Adipocyte (in vitro differentiated cells): ENCODE data around the gene ARSD.
"Not testable (repeated sequence)": the region's sequence is repeated elsewhere in the genome, so short reads cannot be mapped to it uniquely, and the experiment has no call there.

Source experiments
- DNase-seq: peaks from one replicate; pipeline ENCODE4 v3.0.0-alpha.2; 2015; ENCODE audit warnings: low read depth
- H3K27me3 ChIP-seq: replicated peaks from 2 replicates; pipeline ENCODE4 v1.7.0; 2013; ENCODE audit warnings: mild to moderate bottlenecking, low read length, moderate library complexity; ENCODE audit not compliant: control insufficient read depth, insufficient read depth
- H3K36me3 ChIP-seq: 2 replicates; pipeline ENCODE4 v1.7.0; 2013; ENCODE audit warnings: low read length, mild to moderate bottlenecking, moderate library complexity; ENCODE audit not compliant: control insufficient read depth, insufficient read depth, severe bottlenecking
- H3K4me1 ChIP-seq: 2 replicates; pipeline ENCODE4 v1.7.0; 2013; ENCODE audit warnings: mild to moderate bottlenecking, low read length, moderate library complexity; ENCODE audit not compliant: control insufficient read depth, insufficient read depth
- H3K4me3 ChIP-seq: 2 replicates; pipeline ENCODE4 v1.7.0; 2013; ENCODE audit warnings: mild to moderate bottlenecking, low read length, moderate library complexity
- H3K9ac ChIP-seq: 2 replicates; pipeline ENCODE4 v1.7.0; 2013; ENCODE audit warnings: mild to moderate bottlenecking, low read length, moderate library complexity
- H3K9me3 ChIP-seq: 2 replicates; pipeline ENCODE4 v1.7.0; 2013; ENCODE audit warnings: mild to moderate bottlenecking, low read length, moderate library complexity; ENCODE audit not compliant: control insufficient read depth

The ARSD gene, protein sequence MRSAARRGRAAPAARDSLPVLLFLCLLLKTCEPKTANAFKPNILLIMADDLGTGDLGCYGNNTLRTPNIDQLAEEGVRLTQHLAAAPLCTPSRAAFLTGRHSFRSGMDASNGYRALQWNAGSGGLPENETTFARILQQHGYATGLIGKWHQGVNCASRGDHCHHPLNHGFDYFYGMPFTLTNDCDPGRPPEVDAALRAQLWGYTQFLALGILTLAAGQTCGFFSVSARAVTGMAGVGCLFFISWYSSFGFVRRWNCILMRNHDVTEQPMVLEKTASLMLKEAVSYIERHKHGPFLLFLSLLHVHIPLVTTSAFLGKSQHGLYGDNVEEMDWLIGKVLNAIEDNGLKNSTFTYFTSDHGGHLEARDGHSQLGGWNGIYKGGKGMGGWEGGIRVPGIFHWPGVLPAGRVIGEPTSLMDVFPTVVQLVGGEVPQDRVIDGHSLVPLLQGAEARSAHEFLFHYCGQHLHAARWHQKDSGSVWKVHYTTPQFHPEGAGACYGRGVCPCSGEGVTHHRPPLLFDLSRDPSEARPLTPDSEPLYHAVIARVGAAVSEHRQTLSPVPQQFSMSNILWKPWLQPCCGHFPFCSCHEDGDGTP

GRCh38 chrX:2928583-2929434 is at the start of gene ARSD:
Gene ARSD, minus strand, starts transcription at chrX:2929339. Its CDS starts 64 bp downstream, at chrX:2929275.
- peaks cover 10% of the 10 kb centered on the region for H3K9me3 ChIP-seq
- peak within 1 kb of the TSS; percentile 90 for H3K9ac ChIP-seq
- H3K4me3 ChIP-seq = peak within 1 kb of the TSS; percentile 87
- no peaks in the 10 kb centered on the region for H3K4me1 ChIP-seq
- H3K27me3 ChIP-seq = no peaks in the 10 kb centered on the region
- DNase-seq = peak; percentile 93
- no peaks in the 10 kb centered on the region for H3K36me3 ChIP-seq

DNA sequence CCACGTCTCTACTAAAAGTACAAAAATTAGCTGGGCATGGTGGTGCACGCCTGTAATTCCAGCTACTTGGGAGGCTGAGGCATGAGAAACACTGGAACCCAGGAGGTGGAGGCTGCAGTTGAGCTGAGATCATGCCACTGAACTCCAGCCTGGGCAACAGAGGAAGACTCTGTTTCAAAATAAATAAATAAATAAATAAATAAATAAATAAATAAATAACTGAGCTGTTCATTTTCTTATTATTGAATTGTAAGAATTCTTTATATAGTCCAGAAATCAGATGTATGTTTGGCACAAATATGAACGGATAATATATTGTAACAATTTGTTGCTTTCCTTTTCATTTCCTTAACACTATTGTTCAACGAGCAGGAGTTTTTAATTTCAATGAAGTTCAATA is 49.5 kb upstream of the ARSD start:
- not testable (repeated sequence) for H3K9ac ChIP-seq, H3K9me3 ChIP-seq, DNase-seq, H3K4me1 ChIP-seq, H3K4me3 ChIP-seq, H3K36me3 ChIP-seq
- H3K27me3 ChIP-seq = peaks cover 12% of the 10 kb centered on the region

- no peaks in the 10 kb centered on the region for H3K4me1 ChIP-seq
- H3K9me3 ChIP-seq = no peaks in the 10 kb centered on the region
- H3K9ac ChIP-seq = no peak overlapping the region
- no peak for DNase-seq
- peaks cover 32% of the 10 kb centered on the region for H3K27me3 ChIP-seq
- H3K4me3 ChIP-seq = no peak overlapping the region
- H3K36me3 ChIP-seq = no peaks in the 10 kb centered on the region
Observed at GRCh38 chrX:2974961-2975360, 45.8 kb upstream of the ARSD start.

DNA sequence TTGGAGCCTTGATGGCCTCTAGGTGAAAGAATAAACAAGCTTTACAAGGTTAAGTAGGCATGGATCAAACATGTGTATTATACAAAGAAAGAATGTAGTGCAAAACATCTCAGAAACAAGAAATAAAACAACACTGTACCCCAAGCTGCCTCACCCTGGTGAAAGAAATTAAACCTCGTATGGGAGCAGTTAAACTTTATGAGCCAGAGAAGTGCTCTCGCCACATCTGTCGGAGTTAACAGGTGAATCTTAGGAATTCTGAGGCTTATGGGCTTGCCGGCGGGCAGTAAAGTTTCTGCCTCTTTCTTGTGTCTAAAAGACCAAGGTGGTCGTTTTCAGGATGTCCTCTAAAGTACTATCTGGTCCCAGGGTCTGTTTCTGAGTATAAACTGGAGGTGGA is 43.3 kb upstream of the ARSD start:
- no peak for DNase-seq
- Histone ChIP-seq H3K36me3 (no peaks in the 10 kb centered on the region), H3K9me3 (no peaks in the 10 kb centered on the region)

GRCh38 chrX:2969021-2969420 is 39.9 kb upstream of the ARSD start:
- no peak for DNase-seq
- H3K4me1 ChIP-seq = peaks cover 8% of the 10 kb centered on the region

More for the DNA sequence above, 43.3 kb upstream of the ARSD start:
- Histone ChIP-seq H3K4me1 (peaks cover 8% of the 10 kb centered on the region), H3K27me3 (peaks cover 44% of the 10 kb centered on the region), H3K4me3 (no peak overlapping the region), H3K9ac (no peak overlapping the region)

DNA sequence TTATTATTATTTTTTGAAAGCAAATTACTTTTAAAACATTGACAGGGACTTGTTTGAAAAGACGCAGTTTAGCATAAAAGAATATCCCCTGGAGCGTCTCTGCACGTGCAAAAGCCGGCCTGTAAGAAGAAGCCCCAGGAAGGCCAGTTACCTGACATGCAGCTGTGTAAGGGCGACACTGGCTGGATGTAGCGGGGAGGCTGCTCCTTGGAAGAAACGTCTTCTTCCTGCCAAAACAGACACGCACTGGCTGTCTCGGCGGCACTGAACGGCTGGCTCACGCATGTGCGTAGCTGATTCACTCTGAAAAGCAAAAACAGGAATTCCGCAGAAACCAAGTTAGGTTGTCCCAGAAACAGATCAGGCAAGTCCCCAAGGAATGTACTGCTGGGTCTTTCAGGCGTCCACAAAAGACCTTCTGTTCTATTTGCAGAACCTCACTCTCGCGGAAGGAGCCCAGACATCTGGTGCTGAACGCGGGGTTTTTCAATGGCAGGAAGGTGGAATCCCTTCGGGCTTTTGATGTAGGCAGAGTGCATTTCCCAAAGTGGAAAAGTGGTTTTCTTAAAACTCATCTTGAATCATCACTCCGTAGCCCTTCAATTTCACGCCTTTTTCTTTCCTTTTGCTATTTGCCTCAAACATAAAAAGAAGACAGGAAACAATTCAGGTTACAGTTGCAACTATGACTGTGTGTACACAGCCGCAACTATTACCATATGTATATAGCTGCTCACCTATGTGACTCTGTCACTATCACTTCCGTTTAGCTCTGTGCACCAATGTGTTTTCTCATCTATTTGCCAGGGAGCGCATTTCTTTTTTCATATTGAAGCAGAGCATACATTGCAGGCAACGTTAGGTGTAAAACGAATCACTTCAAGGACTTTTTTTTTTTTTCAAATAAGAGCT is 39.1 kb upstream of the ARSD start:
- peak; percentile 77 for DNase-seq
- Histone ChIP-seq H3K9ac (peak overlapping the region; percentile 25), H3K27me3 (peaks cover 30% of the 10 kb centered on the region), H3K9me3 (no peaks in the 10 kb centered on the region), H3K36me3 (no peaks in the 10 kb centered on the region), H3K4me3 (peak overlapping the region; percentile 76), H3K4me1 (peaks cover 8% of the 10 kb centered on the region)

More at GRCh38 chrX:2969021-2969420, 39.9 kb upstream of the ARSD start:
- Histone ChIP-seq H3K9ac (no peak overlapping the region), H3K27me3 (peaks cover 37% of the 10 kb centered on the region), H3K36me3 (no peaks in the 10 kb centered on the region), H3K9me3 (no peaks in the 10 kb centered on the region), H3K4me3 (no peak overlapping the region)

DNA sequence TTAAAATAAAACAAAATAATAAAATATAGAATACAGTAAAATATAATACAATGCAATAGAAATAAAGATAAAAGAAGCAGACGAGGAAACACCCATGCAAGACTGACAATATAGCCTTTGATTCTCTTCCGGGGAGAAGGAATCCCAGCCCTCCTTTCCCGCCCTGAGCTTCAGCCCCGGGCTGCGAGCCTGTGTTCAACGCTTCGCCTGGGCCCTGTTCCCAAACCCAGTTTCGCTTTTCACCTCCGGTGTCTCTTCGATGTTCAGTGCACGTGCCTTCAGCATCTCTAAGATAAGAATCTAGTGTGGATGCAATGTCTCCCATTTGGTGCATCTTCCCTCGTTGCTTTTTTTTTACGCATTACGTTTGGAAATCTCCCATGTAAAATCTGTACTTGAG is 38.4 kb upstream of the ARSD start:
- no peaks in the 10 kb centered on the region for H3K36me3 ChIP-seq
- H3K27me3 ChIP-seq = peaks cover 24% of the 10 kb centered on the region
- peak overlapping the region; percentile 76 for H3K4me3 ChIP-seq
- no peak overlapping the region for H3K9ac ChIP-seq
- H3K4me1 ChIP-seq = peaks cover 8% of the 10 kb centered on the region
- DNase-seq = no peak
- H3K9me3 ChIP-seq = no peaks in the 10 kb centered on the region

DNA sequence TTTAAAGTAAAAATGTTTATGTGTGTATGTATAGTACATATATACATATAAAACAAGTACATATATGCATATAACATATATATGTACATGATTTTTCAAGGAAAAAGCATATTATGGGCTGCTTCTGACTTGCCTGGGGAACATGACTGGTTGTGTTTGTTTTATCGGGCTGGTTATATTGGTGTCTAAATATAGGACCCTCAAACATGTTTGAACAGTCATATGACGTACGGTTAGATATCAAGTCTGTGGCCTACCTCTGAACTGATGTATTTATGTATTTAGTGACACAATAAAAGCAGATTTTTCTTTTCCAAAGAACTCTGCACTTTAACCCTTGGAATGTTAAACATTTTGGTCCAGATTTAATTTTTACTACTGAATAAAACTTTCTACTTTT is 37.9 kb upstream of the ARSD start:
- no peak overlapping the region for H3K4me3 ChIP-seq
- H3K4me1 ChIP-seq = peaks cover 8% of the 10 kb centered on the region
- H3K27me3 ChIP-seq = peaks cover 18% of the 10 kb centered on the region
- H3K9ac ChIP-seq = no peak overlapping the region
- no peaks in the 10 kb centered on the region for H3K9me3 ChIP-seq
- no peaks in the 10 kb centered on the region for H3K36me3 ChIP-seq
- no peak for DNase-seq

- DNase-seq = no peak
- peaks cover 15% of the 10 kb centered on the region for H3K27me3 ChIP-seq
- H3K4me3 ChIP-seq = no peak overlapping the region
- H3K36me3 ChIP-seq = no peaks in the 10 kb centered on the region
- peaks cover 8% of the 10 kb centered on the region for H3K4me1 ChIP-seq
- no peak overlapping the region for H3K9ac ChIP-seq
- H3K9me3 ChIP-seq = no peaks in the 10 kb centered on the region
Observed at GRCh38 chrX:2965965-2966364, 36.8 kb upstream of the ARSD start.

GRCh38 chrX:2963992-2964794 is 35.1 kb upstream of the ARSD start:
- H3K4me3 ChIP-seq, H3K9me3 ChIP-seq: not testable (repeated sequence)

More at GRCh38 chrX:2963992-2964794, 35.1 kb upstream of the ARSD start:
- peak; percentile 61 for DNase-seq
- not testable (repeated sequence) for H3K36me3 ChIP-seq, H3K4me1 ChIP-seq, H3K9ac ChIP-seq
- peaks cover 16% of the 10 kb centered on the region for H3K27me3 ChIP-seq
